B cell (primary cell): ENCODE results near the gene GTF2H4. TPM values are rescaled to one million over a fixed set of nuclear protein-coding genes. Genes with fewer than 3 reads are reported as not detected.
"Not testable (repeated sequence)": the region's sequence is repeated elsewhere in the genome, so short reads cannot be mapped to it uniquely, and the experiment has no call there.

Experiments used
- ATAC-seq: fragments of 200-7000 bp; cut with Tn5 transposase; one replicate; pipeline ENCODE4 v1.10.0; 2021; ENCODE audit warnings: low read depth, mild to moderate bottlenecking, moderate number of reproducible peaks, moderate library complexity
- CTCF ChIA-PET: fragments of 350-600 bp; sonication (Branson Sonifier 250); formaldehyde crosslinking; loops from one replicate; lab custom pipeline; 2021; ENCODE audit warnings: antibody characterized with exemption, inconsistent platforms; lab: Charles Lee
- POLR2A ChIA-PET: fragments of 350-600 bp; sonication (Branson Sonifier 250); formaldehyde crosslinking; loops from one replicate; lab custom pipeline; 2021; ENCODE audit warnings: antibody characterized with exemption; lab: Charles Lee
- DNase-seq: peaks from one replicate; pipeline ENCODE4 v3.0.0; 2013
- H2AFZ ChIP-seq: 2 replicates; pipeline ENCODE4 v1.6.1; 2012; ENCODE audit warnings: mild to moderate bottlenecking, low read depth, low read length; ENCODE audit not compliant: insufficient read depth, poor library complexity, severe bottlenecking
- H3K27ac ChIP-seq, 2 donors: 1 replicate in 1 of 2; 2 replicates in 1 of 2; pipeline ENCODE4 v1.5.1; 2012 to 2013; ENCODE audit warnings: low read length in 2 of 2, mild to moderate bottlenecking in 2 of 2, moderate library complexity in 1 of 2
- H3K27me3 ChIP-seq, 4 experiments: fragments of 200-600 bp in 1 of 4; sonication (generic) in 1 of 4; replicated peaks in 1 of 4; 1 replicate in 2 of 4; 2 replicates in 2 of 4; pipeline versions ENCODE4 v1.6.1 to v1.7.0; 2013 to 2016; ENCODE audit warnings: low read length in 3 of 4, mild to moderate bottlenecking in 2 of 4, mixed read lengths in 1 of 4, moderate library complexity in 1 of 4; ENCODE audit not compliant: insufficient read depth in 4 of 4, control insufficient read depth in 3 of 4; ENCODE audit errors: control extremely low read depth in 1 of 4
- H3K36me3 ChIP-seq, 2 experiments: replicated peaks in 1 of 2; 1 replicate in 1 of 2; 2 replicates in 1 of 2; pipeline versions ENCODE4 v1.6.1 to v1.7.1; 2013; ENCODE audit warnings: low read length in 1 of 2; ENCODE audit not compliant: insufficient read depth in 2 of 2, control insufficient read depth in 1 of 2; ENCODE audit errors: control extremely low read depth in 1 of 2, extremely low read depth in 1 of 2
- H3K4me1 ChIP-seq, 2 donors: fragments of 200-600 bp in 1 of 2; sonication (generic) in 1 of 2; 1 replicate in 1 of 2; 2 replicates in 1 of 2; pipeline versions ENCODE4 v1.5.1 to v1.6.1; 2013 to 2017; ENCODE audit warnings: low read length in 2 of 2; ENCODE audit not compliant: control insufficient read depth in 2 of 2, insufficient read depth in 2 of 2
- H3K4me2 ChIP-seq: replicated peaks from 2 replicates; pipeline ENCODE3; 2012; ENCODE audit warnings: mild to moderate bottlenecking, low read depth, low read length; ENCODE audit not compliant: poor library complexity, severe bottlenecking
- H3K4me3 ChIP-seq, 5 experiments: fragments of 200-600 bp in 1 of 5; sonication (generic) in 1 of 5; 1 replicate in 3 of 5; 2 replicates in 2 of 5; pipeline versions ENCODE4 v1.5.1 to v1.7.0; 2011 to 2016; ENCODE audit warnings: low read length in 4 of 5, mild to moderate bottlenecking in 4 of 5, low read depth in 2 of 5, control low read depth in 1 of 5, moderate library complexity in 1 of 5; ENCODE audit not compliant: insufficient read depth in 1 of 5; ENCODE audit errors: control extremely low read depth in 1 of 5, extremely low read depth in 1 of 5
- H3K79me2 ChIP-seq: fragments of 200-600 bp; sonication (generic); one replicate; pipeline ENCODE4 v1.6.0; 2016; ENCODE audit warnings: low read length; ENCODE audit not compliant: control insufficient read depth, insufficient read depth
- H3K9ac ChIP-seq: fragments of 200-600 bp; sonication (generic); 2 replicates; pipeline ENCODE4 v1.6.1; 2017; ENCODE audit warnings: mild to moderate bottlenecking, low read length, moderate library complexity
- H3K9me3 ChIP-seq, 3 donors: one replicate each; pipeline versions ENCODE4 v1.6.1 to v1.7.1; 2013; ENCODE audit warnings: low read length in 2 of 3; ENCODE audit not compliant: control insufficient read depth in 2 of 3, insufficient read depth in 1 of 3; ENCODE audit errors: control extremely low read depth in 1 of 3
- H4K20me1 ChIP-seq: 2 replicates; pipeline ENCODE4 v1.6.0; 2012; ENCODE audit warnings: mild to moderate bottlenecking, low read length; ENCODE audit not compliant: insufficient read depth, control insufficient read depth, poor library complexity, severe bottlenecking
- H3K27ac Mint-ChIP-seq: one replicate; pipeline ENCODE4 v1.8.0; 2021; ENCODE audit warnings: mixed read lengths
- H3K27me3 Mint-ChIP-seq: one replicate; pipeline ENCODE4 v1.8.0; 2021; ENCODE audit warnings: mixed read lengths
- H3K4me1 Mint-ChIP-seq: one replicate; pipeline ENCODE4 v1.8.0; 2021; ENCODE audit warnings: mixed read lengths
- H3K4me3 Mint-ChIP-seq: one replicate; pipeline ENCODE4 v1.8.0; 2021; ENCODE audit warnings: mixed read lengths
- H3K9me3 Mint-ChIP-seq: one replicate; pipeline ENCODE4 v1.8.0; 2022; ENCODE audit warnings: mixed read lengths; ENCODE audit not compliant: insufficient read depth
- CTCF ChIP-seq: fragments of 200-600 bp; IDR thresholded peaks from one replicate; pipeline ENCODE4 v1.8.0; 2022; ENCODE audit warnings: antibody characterized with exemption, mild to moderate bottlenecking
- EZH2 ChIP-seq: IDR thresholded peaks from 2 replicates; pipeline ENCODE4 v1.6.1; 2012; ENCODE audit warnings: borderline replicate concordance, low read depth, mild to moderate bottlenecking, moderate library complexity, low read length; ENCODE audit not compliant: insufficient read depth, poor library complexity, severe bottlenecking
- WGBS: methylation state at CpG from one replicate; pipeline ENCODE4 v1.1.5; 2013; ENCODE audit warnings: missing lambda C conversion rate; ENCODE audit not compliant: insufficient coverage; 5-methylcytosine and 5-hydroxymethylcytosine counted together
- intact Hi-C: fragments of 100-400 bp; cut with micrococcal nuclease; formaldehyde crosslinking; loops from one replicate; pipeline ENCODE4 v1.10.0; 2022
- polyA plus RNA-seq: library from polyadenylated mRNA; depleted of rRNA; stranded (reverse); fragments of >200 nt; gene quantifications from 2 replicates; pipeline ENCODE4 v1.2.3, GENCODE V29; 2012
- total RNA-seq, 2 donors: library from RNA; stranded (reverse); fragments of 120-200 nt in 1 of 2; gene quantifications; 1 replicate in 1 of 2; 2 replicates in 1 of 2; pipeline versions ENCODE4 v1.2.3 to v1.2.4, GENCODE V29; 2013 to 2022

Gene GTF2H4
- total and polyA plus RNA-seq, 2 donors (not counting 1 experiment from before 2014, with no cell fraction given): 30.2 to 38.4 TPM

- intact Hi-C loops: no loop called here
- Mint-ChIP-seq H3K9me3 (peaks cover 6% of the 10 kb centered on the region), H3K4me3 (no peak overlapping the region), H3K27ac (no peak overlapping the region), H3K27me3 (no peaks in the 10 kb centered on the region), H3K4me1 (no peaks in the 10 kb centered on the region)
- Histone ChIP-seq H4K20me1 (no peaks in the 10 kb centered on the region), H3K27ac (no peak overlapping the region), H3K9me3 (peaks cover 0 to 11% (median 6%) of the 10 kb centered on the region in 3 donors), H3K4me2 (no peak overlapping the region), H3K36me3 (peaks cover 2 to 36% of the 10 kb centered on the region in 2 experiments), H3K27me3 (no peaks in the 10 kb centered on the region), H3K9ac (no peak overlapping the region), H3K4me1 (no peaks in the 10 kb centered on the region), H3K4me3 (no peak overlapping the region), H2AFZ (no peak overlapping the region), H3K79me2 (no peaks in the 10 kb centered on the region)
- TF ChIP-seq CTCF: no peak
- TF ChIP-seq EZH2: no peak
- ChIA-PET POLR2A (no interaction called here), CTCF (no interaction called here)
- 100% methylated on average over 2 of the region's 4 CpGs for WGBS
- DNase-seq (no peak), ATAC-seq (no peak)
Observed at GRCh38 chr6:30926644-30927043, 18.6 kb downstream of the GTF2H4 start.

- POLR2A ChIA-PET: interaction anchor here (0.7 kb wide), 1 partner anchor 413 kb away, joined by 12 read pairs; no protein-coding TSS in a partner anchor
- ATAC-seq, H3K27me3 ChIP-seq, CTCF ChIA-PET, H3K27me3 Mint-ChIP-seq, H2AFZ ChIP-seq, H4K20me1 ChIP-seq, H3K4me3 ChIP-seq, H3K4me3 Mint-ChIP-seq, H3K9me3 Mint-ChIP-seq, H3K27ac Mint-ChIP-seq, H3K9ac ChIP-seq, H3K4me1 Mint-ChIP-seq, H3K27ac ChIP-seq, intact Hi-C loops, H3K79me2 ChIP-seq, H3K4me1 ChIP-seq, DNase-seq, H3K4me2 ChIP-seq: not testable (repeated sequence)
- Histone ChIP-seq H3K9me3 (peaks cover 0 to 11% (median 6%) of the 10 kb centered on the region in 3 donors), H3K36me3 (peaks cover 2 to 32% of the 10 kb centered on the region in 2 experiments)
- 100% methylated on average over 1 of the region's 3 CpGs for WGBS
Observed at GRCh38 chr6:30927080-30927479, 19.1 kb downstream of the GTF2H4 start.
